Measurements from ENCODE around the gene LSM8. TPM values are rescaled to one million over a fixed set of nuclear protein-coding genes. Genes with fewer than 3 reads are reported as not detected.
A peak's percentile ranks its signal among the peaks of the same experiment; 100 is the strongest.

Gene LSM8
- polyA plus RNA-seq, 4 donors: 15.9 to 45.2 (median 31.8) TPM

- Histone ChIP-seq H3K36me3 (ENCODE audit: control insufficient read depth in 3 of 3, insufficient read depth in 2 of 3, low read depth in 1 of 3, low read length in 3 of 3) (no peaks in the 10 kb centered on the region), H3K4me3 (ENCODE audit: low read depth in 1 of 3, low read length in 3 of 3) (peak overlapping the region; percentile 58 to 99 (median 76)), H3K4me1 (ENCODE audit: control insufficient read depth in 3 of 3, insufficient read depth in 2 of 3, low read depth in 1 of 3, low read length in 2 of 3) (peaks cover 0 to 5% (median 4%) of the 10 kb centered on the region in 3 donors), H3K27me3 (ENCODE audit: control insufficient read depth in 3 of 3, insufficient read depth in 3 of 3, low read length in 3 of 3) (no peaks in the 10 kb centered on the region), H3K9me3 (ENCODE audit: control insufficient read depth in 2 of 2, insufficient read depth in 1 of 2, low read depth in 1 of 2, low read length in 1 of 2) (no peaks in the 10 kb centered on the region), H3K27ac (ENCODE audit: low read depth in 1 of 3, low read length in 2 of 3) (peak overlapping the region; percentile 92 to 99 (median 94))
- DNase-seq (no peak), FAIRE-seq (no peak)
- 0% methylated on average over 15 of the region's 15 CpGs for WGBS, 3 donors
Observed at GRCh38 chr7:118183428-118183785, 557 bp upstream of the LSM8 start.

GRCh38 chr7:118184565-118184940 is 589 bp downstream of the LSM8 start:
- Histone ChIP-seq H3K36me3 (ENCODE audit: control insufficient read depth in 3 of 3, insufficient read depth in 2 of 3, low read depth in 1 of 3, low read length in 3 of 3) (peaks cover 0 to 9% (median 0%) of the 10 kb centered on the region in 3 donors), H3K4me3 (ENCODE audit: low read depth in 1 of 3, low read length in 3 of 3) (peak overlapping the region; percentile 76 to 99 (median 88)), H3K4me1 (ENCODE audit: control insufficient read depth in 3 of 3, insufficient read depth in 2 of 3, low read depth in 1 of 3, low read length in 2 of 3) (peaks cover 0 to 5% (median 4%) of the 10 kb centered on the region in 3 donors), H3K9me3 (ENCODE audit: control insufficient read depth in 2 of 2, insufficient read depth in 1 of 2, low read depth in 1 of 2, low read length in 1 of 2) (no peaks in the 10 kb centered on the region), H3K27me3 (ENCODE audit: control insufficient read depth in 3 of 3, insufficient read depth in 3 of 3, low read length in 3 of 3) (no peaks in the 10 kb centered on the region), H3K27ac (ENCODE audit: low read depth in 1 of 3, low read length in 2 of 3) (peak overlapping the region; percentile 20 to 99 (median 92))
- FAIRE-seq: no peak
- DNase-seq: no peak
- WGBS, 3 donors: 1 to 5% (median 3%) methylated on average over 10 of the region's 10 CpGs

GRCh38 chr7:118185163-118185860 is 1.3 kb downstream of the LSM8 start:
- Histone ChIP-seq H3K27ac (ENCODE audit: low read depth in 1 of 3, low read length in 2 of 3) (no peak overlapping the region), H3K36me3 (ENCODE audit: control insufficient read depth in 3 of 3, insufficient read depth in 2 of 3, low read depth in 1 of 3, low read length in 3 of 3) (peaks cover 0 to 10% (median 0%) of the 10 kb centered on the region in 3 donors), H3K9me3 (ENCODE audit: control insufficient read depth in 2 of 2, insufficient read depth in 1 of 2, low read depth in 1 of 2, low read length in 1 of 2) (no peaks in the 10 kb centered on the region), H3K4me1 (ENCODE audit: control insufficient read depth in 3 of 3, insufficient read depth in 2 of 3, low read depth in 1 of 3, low read length in 2 of 3) (peaks cover 0 to 5% (median 4%) of the 10 kb centered on the region in 3 donors), H3K27me3 (ENCODE audit: control insufficient read depth in 3 of 3, insufficient read depth in 3 of 3, low read length in 3 of 3) (no peaks in the 10 kb centered on the region), H3K4me3 (ENCODE audit: low read depth in 1 of 3, low read length in 3 of 3) (peak overlapping the region in 2 of 3 donors; percentile 4 to 17)
- WGBS, 3 donors: 43 to 67% (median 54%) methylated on average over 6 of the region's 6 CpGs
- FAIRE-seq (no peak), DNase-seq (peak in 1 of 2 donors; percentile 11)

- DNase-seq: no peak
- FAIRE-seq: no peak
- H3K9me3 ChIP-seq (ENCODE audit: control insufficient read depth in 2 of 2, insufficient read depth in 1 of 2, low read depth in 1 of 2, low read length in 1 of 2): no peaks in the 10 kb centered on the region
- peaks cover 0 to 5% (median 4%) of the 10 kb centered on the region in 3 donors for H3K4me1 ChIP-seq (ENCODE audit: control insufficient read depth in 3 of 3, insufficient read depth in 2 of 3, low read depth in 1 of 3, low read length in 2 of 3)
- H3K36me3 ChIP-seq (ENCODE audit: control insufficient read depth in 3 of 3, insufficient read depth in 2 of 3, low read depth in 1 of 3, low read length in 3 of 3): peaks cover 0 to 13% (median 0%) of the 10 kb centered on the region in 3 donors
- no peak overlapping the region for H3K27ac ChIP-seq (ENCODE audit: low read depth in 1 of 3, low read length in 2 of 3)
- H3K4me3 ChIP-seq (ENCODE audit: low read depth in 1 of 3, low read length in 3 of 3): no peak overlapping the region
- no peaks in the 10 kb centered on the region for H3K27me3 ChIP-seq (ENCODE audit: control insufficient read depth in 3 of 3, insufficient read depth in 3 of 3, low read length in 3 of 3)
Observed at GRCh38 chr7:118186501-118186900, 2.5 kb downstream of the LSM8 start.

- Histone ChIP-seq H3K4me3 (ENCODE audit: low read depth in 1 of 3, low read length in 3 of 3) (no peak overlapping the region), H3K27me3 (ENCODE audit: control insufficient read depth in 3 of 3, insufficient read depth in 3 of 3, low read length in 3 of 3) (no peaks in the 10 kb centered on the region), H3K36me3 (ENCODE audit: control insufficient read depth in 3 of 3, insufficient read depth in 2 of 3, low read depth in 1 of 3, low read length in 3 of 3) (peaks cover 0 to 4% (median 0%) of the 10 kb centered on the region in 3 donors), H3K4me1 (ENCODE audit: control insufficient read depth in 3 of 3, insufficient read depth in 2 of 3, low read depth in 1 of 3, low read length in 2 of 3) (no peaks in the 10 kb centered on the region), H3K9me3 (ENCODE audit: control insufficient read depth in 2 of 2, insufficient read depth in 1 of 2, low read depth in 1 of 2, low read length in 1 of 2) (no peaks in the 10 kb centered on the region), H3K27ac (ENCODE audit: low read depth in 1 of 3, low read length in 2 of 3) (no peak overlapping the region)
- DNase-seq (no peak), FAIRE-seq (no peak)
- WGBS, 3 donors: 73 to 87% (median 83%) methylated on average over 2 of the region's 2 CpGs
Observed at GRCh38 chr7:118194571-118194970, 10.6 kb downstream of the LSM8 start.

- H3K27me3 ChIP-seq (ENCODE audit: control insufficient read depth in 3 of 3, insufficient read depth in 3 of 3, low read length in 3 of 3): no peaks in the 10 kb centered on the region
- H3K9me3 ChIP-seq (ENCODE audit: control insufficient read depth in 2 of 2, insufficient read depth in 1 of 2, low read depth in 1 of 2, low read length in 1 of 2): no peaks in the 10 kb centered on the region
- no peak overlapping the region for H3K27ac ChIP-seq (ENCODE audit: low read depth in 1 of 3, low read length in 2 of 3)
- no peaks in the 10 kb centered on the region for H3K4me1 ChIP-seq (ENCODE audit: control insufficient read depth in 3 of 3, insufficient read depth in 2 of 3, low read depth in 1 of 3, low read length in 2 of 3)
- WGBS, 3 donors: 52% methylated on average over 6 of the region's 6 CpGs
- DNase-seq: peak; percentile 54 to 62
- no peak overlapping the region for H3K4me3 ChIP-seq (ENCODE audit: low read depth in 1 of 3, low read length in 3 of 3)
- H3K36me3 ChIP-seq (ENCODE audit: control insufficient read depth in 3 of 3, insufficient read depth in 2 of 3, low read depth in 1 of 3, low read length in 3 of 3): no peaks in the 10 kb centered on the region
- no peak for FAIRE-seq
Observed at GRCh38 chr7:118195837-118196474, 12.0 kb downstream of the LSM8 start.

GRCh38 chr7:118202061-118202460 is 18.1 kb downstream of the LSM8 start:
- no peaks in the 10 kb centered on the region for H3K4me1 ChIP-seq (ENCODE audit: control insufficient read depth in 3 of 3, insufficient read depth in 2 of 3, low read depth in 1 of 3, low read length in 2 of 3)
- no peak overlapping the region for H3K27ac ChIP-seq (ENCODE audit: low read depth in 1 of 3, low read length in 2 of 3)
- no peaks in the 10 kb centered on the region for H3K36me3 ChIP-seq (ENCODE audit: control insufficient read depth in 3 of 3, insufficient read depth in 2 of 3, low read depth in 1 of 3, low read length in 3 of 3)
- H3K9me3 ChIP-seq (ENCODE audit: control insufficient read depth in 2 of 2, insufficient read depth in 1 of 2, low read depth in 1 of 2, low read length in 1 of 2): no peaks in the 10 kb centered on the region
- DNase-seq: no peak
- 59 to 65% (median 65%) methylated on average over 2 of the region's 2 CpGs for WGBS, 3 donors
- no peaks in the 10 kb centered on the region for H3K27me3 ChIP-seq (ENCODE audit: control insufficient read depth in 3 of 3, insufficient read depth in 3 of 3, low read length in 3 of 3)
- FAIRE-seq: no peak
- no peak overlapping the region for H3K4me3 ChIP-seq (ENCODE audit: low read depth in 1 of 3, low read length in 3 of 3)

- DNase-seq (peak; percentile 27 to 82), FAIRE-seq (no peak)
- Histone ChIP-seq H3K27me3 (ENCODE audit: control insufficient read depth in 3 of 3, insufficient read depth in 3 of 3, low read length in 3 of 3) (peaks cover 0 to 4% (median 0%) of the 10 kb centered on the region in 3 donors), H3K9me3 (ENCODE audit: control insufficient read depth in 2 of 2, insufficient read depth in 1 of 2, low read depth in 1 of 2, low read length in 1 of 2) (no peaks in the 10 kb centered on the region), H3K4me3 (ENCODE audit: low read depth in 1 of 3, low read length in 3 of 3) (peak overlapping the region in 2 of 3 donors; percentile 36 to 76), H3K4me1 (ENCODE audit: control insufficient read depth in 3 of 3, insufficient read depth in 2 of 3, low read depth in 1 of 3, low read length in 2 of 3) (no peaks in the 10 kb centered on the region), H3K36me3 (ENCODE audit: control insufficient read depth in 3 of 3, insufficient read depth in 2 of 3, low read depth in 1 of 3, low read length in 3 of 3) (no peaks in the 10 kb centered on the region), H3K27ac (ENCODE audit: low read depth in 1 of 3, low read length in 2 of 3) (peak overlapping the region in 1 of 3 donors; percentile 48)
- whole genome bisulfite sequencing, 3 donors: 4 to 8% (median 7%) methylated on average over 49 of the region's 49 CpGs
Observed at GRCh38 chr7:118214051-118214832, 30.3 kb downstream of the LSM8 start.
